CD4-positive, alpha-beta T cell treated with Interleukin-21 for 1 hour (primary cell): ENCODE measurements around the gene DCN.

Experiments
- DNase-seq: peaks from one replicate; pipeline ENCODE4 v3.0.0-alpha.2; 2020

The DCN gene

DNA sequence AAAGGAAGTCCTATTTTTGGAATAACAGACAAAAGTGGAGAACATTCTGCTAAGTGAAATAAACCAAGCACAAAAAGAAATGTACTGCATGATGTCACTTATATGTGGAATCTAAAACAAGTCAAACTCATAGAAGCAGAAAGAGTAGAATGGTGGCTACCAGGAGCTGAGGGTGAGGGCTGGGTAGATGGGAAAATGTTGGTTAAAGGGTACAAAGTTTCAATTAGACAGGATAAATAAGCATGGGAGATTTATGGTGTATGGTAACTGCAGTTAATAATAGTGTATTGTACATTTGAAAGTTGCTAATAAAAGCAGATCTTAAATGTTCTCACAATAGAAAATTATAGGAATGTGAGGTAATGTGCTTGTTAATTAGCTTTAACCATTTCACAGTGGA is 84.2 kb downstream of the DCN start:
- DNase-seq: no peak

DNA sequence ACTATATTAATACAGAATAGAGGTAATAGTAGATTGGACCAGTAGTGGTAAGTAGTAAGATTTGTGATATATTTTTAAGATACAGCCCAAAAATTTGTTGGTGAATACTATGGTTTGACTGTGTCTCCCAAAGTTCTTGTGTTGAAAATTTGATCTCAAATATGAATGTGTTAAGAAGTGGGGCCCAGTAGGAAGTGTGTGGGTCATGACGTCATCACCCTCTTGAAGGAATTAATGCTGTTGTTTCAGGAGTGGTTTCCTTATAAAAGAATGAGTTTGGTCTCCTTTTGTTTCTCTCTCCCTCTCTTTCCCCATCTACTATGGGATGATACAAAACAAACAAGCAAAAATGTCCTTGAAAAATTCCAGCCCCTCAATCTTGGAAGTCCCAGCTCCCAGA is 87.7 kb downstream of the DCN start:
- DNase-seq: no peak

DNA sequence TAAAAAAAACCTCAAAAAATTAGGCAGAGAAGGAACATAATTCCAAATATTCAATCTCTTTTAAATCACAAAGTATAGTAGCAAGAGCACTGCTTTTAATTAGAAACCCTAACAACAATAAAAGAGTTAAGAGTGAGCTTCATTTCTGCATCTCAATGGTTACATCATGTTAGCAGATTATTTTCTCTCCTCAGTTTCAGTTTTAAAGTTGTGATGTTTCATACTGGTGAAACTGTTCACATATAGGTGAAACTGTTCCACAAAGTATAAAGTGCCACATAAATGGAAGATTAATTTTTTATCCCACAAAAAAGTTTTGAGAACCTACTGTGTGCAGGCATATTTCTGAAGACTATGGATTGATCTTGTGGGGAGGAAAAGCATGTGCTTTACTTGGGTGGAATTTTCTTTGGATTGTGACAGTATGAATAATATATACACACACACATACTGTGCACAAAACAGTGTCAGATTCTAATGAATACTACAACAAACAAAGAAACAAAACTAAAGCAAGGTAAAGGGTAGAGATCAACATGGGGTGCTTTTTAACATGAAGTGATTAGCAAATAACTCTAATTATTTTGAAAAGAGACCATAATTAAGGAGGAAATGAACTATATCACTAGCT is 88.5 kb downstream of the DCN start:
- no peak for DNase-seq

DNA sequence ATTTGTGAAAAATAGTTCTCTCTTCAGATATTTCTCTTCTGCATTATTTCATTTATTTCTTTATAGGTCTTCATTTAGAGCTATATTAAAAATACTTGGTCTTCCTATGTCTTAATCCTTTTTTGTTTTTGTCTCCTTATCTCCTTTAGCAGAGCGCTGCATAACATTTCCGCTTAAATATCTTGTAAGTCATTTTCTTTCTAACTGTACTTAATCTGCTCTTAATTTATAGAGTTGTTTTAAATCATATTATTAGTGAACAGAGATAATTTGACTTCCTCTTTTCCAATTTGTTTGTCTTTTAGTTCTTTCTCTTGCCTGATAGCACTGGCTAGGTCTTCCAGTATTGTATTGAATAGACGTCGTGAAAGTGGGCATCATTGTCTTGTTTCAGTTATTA is 89.3 kb downstream of the DCN start:
- DNase-seq: no peak

DNA sequence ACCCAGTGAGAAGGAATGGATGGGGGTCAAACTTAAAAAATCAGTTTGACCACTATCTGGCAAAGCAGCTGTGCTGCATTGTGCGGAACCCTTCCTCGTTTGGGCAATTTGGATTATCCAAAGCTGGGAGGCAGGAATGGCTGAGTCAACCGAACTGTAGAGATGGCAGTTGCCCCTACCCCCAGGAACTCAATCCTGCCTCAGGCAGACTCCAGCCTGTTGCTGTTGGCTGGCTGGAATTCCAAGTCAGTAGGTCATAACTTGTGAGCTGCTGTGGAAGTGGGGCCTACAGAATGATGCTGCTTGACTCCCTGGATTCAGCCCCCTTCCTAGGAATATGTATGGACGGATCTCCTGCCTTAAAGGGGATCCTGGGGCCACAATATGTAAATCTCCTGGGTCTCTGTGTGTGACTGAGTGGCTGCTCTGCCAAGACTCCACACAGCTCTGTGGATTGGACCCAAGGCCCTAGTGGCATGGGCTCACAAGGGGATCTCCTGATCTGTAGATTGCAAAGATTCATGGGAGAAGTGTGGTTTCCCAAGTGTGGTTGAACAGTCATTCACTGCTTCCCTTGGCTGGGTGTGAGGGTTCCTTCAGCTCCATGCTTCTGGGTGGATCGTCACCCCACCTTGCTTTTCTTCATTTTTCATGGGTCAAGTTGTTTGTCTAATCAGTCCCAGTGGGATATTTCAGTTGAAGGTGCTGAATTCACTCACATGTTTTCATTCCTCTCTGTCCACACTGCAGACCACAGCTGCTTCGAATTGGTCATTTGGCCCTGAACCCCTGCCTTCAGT is 90.5 kb downstream of the DCN start:
- DNase-seq: no peak
